ENCODE results near the gene SPINK5. TPM values are rescaled to one million over a fixed set of nuclear protein-coding genes. Genes with fewer than 3 reads are reported as not detected.
"Not testable (repeated sequence)": the region's sequence is repeated elsewhere in the genome, so short reads cannot be mapped to it uniquely, and the experiment has no call there.

The SPINK5 gene
- total RNA-seq, 1 experiment from 2014 or later = 5.9 TPM

DNA sequence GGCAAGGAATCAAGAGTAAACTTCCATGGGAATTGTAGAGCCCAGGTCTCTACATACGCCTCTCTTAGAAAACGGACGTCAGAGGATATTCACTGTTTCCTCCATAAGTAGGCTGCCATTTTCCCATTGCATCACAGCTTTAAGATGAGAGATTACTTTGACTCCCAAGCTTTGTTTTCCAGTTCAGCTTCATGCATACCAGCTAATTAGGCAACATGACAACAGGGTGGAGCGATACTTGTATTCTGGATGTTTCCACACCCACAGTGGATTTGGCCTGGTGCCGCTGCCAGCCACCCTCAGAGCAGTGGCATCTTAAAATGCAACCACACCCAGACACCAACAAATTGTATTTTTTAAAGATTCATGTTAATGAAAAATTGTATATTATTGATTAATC, 20.9 kb upstream of the SPINK5 start:
- H3K27ac Mint-ChIP-seq = no peak overlapping the region
- ChIA-PET CTCF (no interaction called here), POLR2A (no interaction called here)
- H3K4me3 Mint-ChIP-seq = no peak overlapping the region
- no peaks in the 10 kb centered on the region for H3K4me1 Mint-ChIP-seq
- ATAC-seq (no peak), DNase-seq (ENCODE audit: low spot score) (no peak)
- H3K9me3 Mint-ChIP-seq = peaks cover 13% of the 10 kb centered on the region
- TF ChIP-seq, protein P1, sequence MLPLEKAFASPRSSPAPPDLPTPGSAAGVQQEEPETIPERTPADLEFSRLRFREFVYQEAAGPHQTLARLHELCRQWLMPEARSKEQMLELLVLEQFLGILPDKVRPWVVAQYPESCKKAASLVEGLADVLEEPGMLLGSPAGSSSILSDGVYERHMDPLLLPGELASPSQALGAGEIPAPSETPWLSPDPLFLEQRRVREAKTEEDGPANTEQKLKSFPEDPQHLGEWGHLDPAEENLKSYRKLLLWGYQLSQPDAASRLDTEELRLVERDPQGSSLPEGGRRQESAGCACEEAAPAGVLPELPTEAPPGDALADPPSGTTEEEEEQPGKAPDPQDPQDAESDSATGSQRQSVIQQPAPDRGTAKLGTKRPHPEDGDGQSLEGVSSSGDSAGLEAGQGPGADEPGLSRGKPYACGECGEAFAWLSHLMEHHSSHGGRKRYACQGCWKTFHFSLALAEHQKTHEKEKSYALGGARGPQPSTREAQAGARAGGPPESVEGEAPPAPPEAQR (CRISPR knock-in tag; IDR thresholded peaks at IDR 0.05) = no peak
- TF ChIP-seq ZBTB21 (CRISPR knock-in tag; IDR thresholded peaks at IDR 0.05; ENCODE audit: borderline replicate concordance) (no peak), CREB1 (CRISPR knock-in tag; IDR thresholded peaks at IDR 0.05) (no peak), ATF1 (CRISPR knock-in tag; IDR thresholded peaks at IDR 0.05) (no peak), CREM (CRISPR knock-in tag; IDR thresholded peaks at IDR 0.05) (no peak), ESRRA (CRISPR knock-in tag; IDR thresholded peaks at IDR 0.05; ENCODE audit: borderline replicate concordance) (no peak), ZNF317 (CRISPR knock-in tag; IDR thresholded peaks at IDR 0.05; ENCODE audit: borderline replicate concordance, low read depth) (no peak)
- TF ChIP-seq, protein P2, sequence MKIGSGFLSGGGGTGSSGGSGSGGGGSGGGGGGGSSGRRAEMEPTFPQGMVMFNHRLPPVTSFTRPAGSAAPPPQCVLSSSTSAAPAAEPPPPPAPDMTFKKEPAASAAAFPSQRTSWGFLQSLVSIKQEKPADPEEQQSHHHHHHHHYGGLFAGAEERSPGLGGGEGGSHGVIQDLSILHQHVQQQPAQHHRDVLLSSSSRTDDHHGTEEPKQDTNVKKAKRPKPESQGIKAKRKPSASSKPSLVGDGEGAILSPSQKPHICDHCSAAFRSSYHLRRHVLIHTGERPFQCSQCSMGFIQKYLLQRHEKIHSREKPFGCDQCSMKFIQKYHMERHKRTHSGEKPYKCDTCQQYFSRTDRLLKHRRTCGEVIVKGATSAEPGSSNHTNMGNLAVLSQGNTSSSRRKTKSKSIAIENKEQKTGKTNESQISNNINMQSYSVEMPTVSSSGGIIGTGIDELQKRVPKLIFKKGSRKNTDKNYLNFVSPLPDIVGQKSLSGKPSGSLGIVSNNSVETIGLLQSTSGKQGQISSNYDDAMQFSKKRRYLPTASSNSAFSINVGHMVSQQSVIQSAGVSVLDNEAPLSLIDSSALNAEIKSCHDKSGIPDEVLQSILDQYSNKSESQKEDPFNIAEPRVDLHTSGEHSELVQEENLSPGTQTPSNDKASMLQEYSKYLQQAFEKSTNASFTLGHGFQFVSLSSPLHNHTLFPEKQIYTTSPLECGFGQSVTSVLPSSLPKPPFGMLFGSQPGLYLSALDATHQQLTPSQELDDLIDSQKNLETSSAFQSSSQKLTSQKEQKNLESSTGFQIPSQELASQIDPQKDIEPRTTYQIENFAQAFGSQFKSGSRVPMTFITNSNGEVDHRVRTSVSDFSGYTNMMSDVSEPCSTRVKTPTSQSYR (CRISPR knock-in tag; IDR thresholded peaks at IDR 0.05) = no peak
- TF ChIP-seq, protein P3, sequence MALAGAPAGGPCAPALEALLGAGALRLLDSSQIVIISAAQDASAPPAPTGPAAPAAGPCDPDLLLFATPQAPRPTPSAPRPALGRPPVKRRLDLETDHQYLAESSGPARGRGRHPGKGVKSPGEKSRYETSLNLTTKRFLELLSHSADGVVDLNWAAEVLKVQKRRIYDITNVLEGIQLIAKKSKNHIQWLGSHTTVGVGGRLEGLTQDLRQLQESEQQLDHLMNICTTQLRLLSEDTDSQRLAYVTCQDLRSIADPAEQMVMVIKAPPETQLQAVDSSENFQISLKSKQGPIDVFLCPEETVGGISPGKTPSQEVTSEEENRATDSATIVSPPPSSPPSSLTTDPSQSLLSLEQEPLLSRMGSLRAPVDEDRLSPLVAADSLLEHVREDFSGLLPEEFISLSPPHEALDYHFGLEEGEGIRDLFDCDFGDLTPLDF (CRISPR knock-in tag; IDR thresholded peaks at IDR 0.05) = no peak
- TF ChIP-seq, protein P4, sequence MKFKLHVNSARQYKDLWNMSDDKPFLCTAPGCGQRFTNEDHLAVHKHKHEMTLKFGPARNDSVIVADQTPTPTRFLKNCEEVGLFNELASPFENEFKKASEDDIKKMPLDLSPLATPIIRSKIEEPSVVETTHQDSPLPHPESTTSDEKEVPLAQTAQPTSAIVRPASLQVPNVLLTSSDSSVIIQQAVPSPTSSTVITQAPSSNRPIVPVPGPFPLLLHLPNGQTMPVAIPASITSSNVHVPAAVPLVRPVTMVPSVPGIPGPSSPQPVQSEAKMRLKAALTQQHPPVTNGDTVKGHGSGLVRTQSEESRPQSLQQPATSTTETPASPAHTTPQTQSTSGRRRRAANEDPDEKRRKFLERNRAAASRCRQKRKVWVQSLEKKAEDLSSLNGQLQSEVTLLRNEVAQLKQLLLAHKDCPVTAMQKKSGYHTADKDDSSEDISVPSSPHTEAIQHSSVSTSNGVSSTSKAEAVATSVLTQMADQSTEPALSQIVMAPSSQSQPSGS (CRISPR knock-in tag; IDR thresholded peaks at IDR 0.05; ENCODE audit: borderline replicate concordance, low read depth) = no peak
- TF ChIP-seq, protein P5, sequence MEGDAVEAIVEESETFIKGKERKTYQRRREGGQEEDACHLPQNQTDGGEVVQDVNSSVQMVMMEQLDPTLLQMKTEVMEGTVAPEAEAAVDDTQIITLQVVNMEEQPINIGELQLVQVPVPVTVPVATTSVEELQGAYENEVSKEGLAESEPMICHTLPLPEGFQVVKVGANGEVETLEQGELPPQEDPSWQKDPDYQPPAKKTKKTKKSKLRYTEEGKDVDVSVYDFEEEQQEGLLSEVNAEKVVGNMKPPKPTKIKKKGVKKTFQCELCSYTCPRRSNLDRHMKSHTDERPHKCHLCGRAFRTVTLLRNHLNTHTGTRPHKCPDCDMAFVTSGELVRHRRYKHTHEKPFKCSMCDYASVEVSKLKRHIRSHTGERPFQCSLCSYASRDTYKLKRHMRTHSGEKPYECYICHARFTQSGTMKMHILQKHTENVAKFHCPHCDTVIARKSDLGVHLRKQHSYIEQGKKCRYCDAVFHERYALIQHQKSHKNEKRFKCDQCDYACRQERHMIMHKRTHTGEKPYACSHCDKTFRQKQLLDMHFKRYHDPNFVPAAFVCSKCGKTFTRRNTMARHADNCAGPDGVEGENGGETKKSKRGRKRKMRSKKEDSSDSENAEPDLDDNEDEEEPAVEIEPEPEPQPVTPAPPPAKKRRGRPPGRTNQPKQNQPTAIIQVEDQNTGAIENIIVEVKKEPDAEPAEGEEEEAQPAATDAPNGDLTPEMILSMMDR (IDR thresholded peaks at IDR 0.05) = no peak
- TF ChIP-seq, protein P6, sequence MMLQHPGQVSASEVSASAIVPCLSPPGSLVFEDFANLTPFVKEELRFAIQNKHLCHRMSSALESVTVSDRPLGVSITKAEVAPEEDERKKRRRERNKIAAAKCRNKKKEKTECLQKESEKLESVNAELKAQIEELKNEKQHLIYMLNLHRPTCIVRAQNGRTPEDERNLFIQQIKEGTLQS (CRISPR knock-in tag; conservative IDR thresholded peaks at IDR 0.05) = no peak
- H3K36me3 Mint-ChIP-seq = peaks cover 8% of the 10 kb centered on the region
- no peaks in the 10 kb centered on the region for H3K27me3 Mint-ChIP-seq (ENCODE audit: low read depth)

DNA sequence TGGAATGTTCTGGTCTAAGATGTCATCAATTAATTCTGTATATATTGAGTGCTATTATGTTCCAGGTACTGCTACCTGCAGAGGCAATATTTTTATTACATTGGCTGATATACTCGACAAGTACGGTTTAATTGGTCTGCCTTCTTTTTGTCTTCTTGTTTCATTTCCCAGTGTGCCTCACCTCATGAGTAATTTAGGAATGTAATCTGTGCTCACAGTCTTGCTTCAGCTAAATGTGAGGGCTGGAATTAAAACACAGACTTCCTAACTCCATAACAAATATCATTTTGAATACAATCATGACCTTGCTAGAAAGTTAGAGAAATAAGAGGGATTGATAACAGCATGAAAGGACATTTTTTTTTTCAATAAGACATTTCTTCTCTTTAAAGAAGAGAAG, 20.1 kb upstream of the SPINK5 start:
- POLR2A ChIA-PET = no interaction called here
- CTCF ChIA-PET = no interaction called here
- TF ChIP-seq GTF2I (CRISPR knock-in tag; conservative IDR thresholded peaks at IDR 0.05) = no peak
- TF ChIP-seq TP53 (CRISPR knock-in tag; IDR thresholded peaks at IDR 0.05) = no peak
- no peak for TF ChIP-seq RORB (CRISPR knock-in tag; IDR thresholded peaks at IDR 0.05)
- no peak for TF ChIP-seq CREM (CRISPR knock-in tag; IDR thresholded peaks at IDR 0.05)
- no peak for TF ChIP-seq ZNF317 (CRISPR knock-in tag; IDR thresholded peaks at IDR 0.05; ENCODE audit: borderline replicate concordance, low read depth)
- TF ChIP-seq KAT7 (CRISPR knock-in tag; IDR thresholded peaks at IDR 0.05; ENCODE audit: borderline replicate concordance) = no peak
- TF ChIP-seq, protein P6 (CRISPR knock-in tag; conservative IDR thresholded peaks at IDR 0.05) = no peak
- no peak for TF ChIP-seq NR3C1 (CRISPR knock-in tag; conservative IDR thresholded peaks at IDR 0.05; ENCODE audit: low read depth)
- DNase-seq (ENCODE audit: low spot score) (no peak), ATAC-seq (no peak)
- no peaks in the 10 kb centered on the region for H3K27me3 Mint-ChIP-seq (ENCODE audit: low read depth)
- no peak overlapping the region for H3K4me3 Mint-ChIP-seq
- H3K9me3 Mint-ChIP-seq = peaks cover 16% of the 10 kb centered on the region
- H3K27ac Mint-ChIP-seq = no peak overlapping the region
- H3K4me1 Mint-ChIP-seq = no peaks in the 10 kb centered on the region
- H3K36me3 Mint-ChIP-seq = peaks cover 8% of the 10 kb centered on the region

DNA sequence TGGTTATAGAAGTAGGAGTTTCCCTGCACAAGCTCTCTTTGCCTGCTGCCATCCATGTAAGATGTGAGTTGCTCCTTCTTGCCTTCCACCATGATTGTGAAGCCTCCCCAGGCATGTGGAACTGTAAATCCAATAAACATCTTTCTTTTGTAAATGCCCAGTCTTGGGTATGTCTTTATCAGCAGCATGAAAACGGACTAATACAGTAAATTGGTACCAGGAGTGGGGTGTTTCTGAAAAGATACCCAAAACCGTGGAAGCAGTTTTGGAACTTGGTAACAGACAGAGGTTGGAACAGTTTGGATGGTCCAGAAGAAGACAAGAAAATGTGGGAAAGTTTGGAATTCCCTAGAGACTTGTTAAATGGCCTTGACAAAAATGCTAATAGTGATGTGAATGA, 8.6 kb upstream of the SPINK5 start:
- H3K36me3 Mint-ChIP-seq = peaks cover 48% of the 10 kb centered on the region
- DNase-seq (ENCODE audit: low spot score); ATAC-seq; H3K27me3 Mint-ChIP-seq (ENCODE audit: low read depth); H3K4me3 Mint-ChIP-seq; H3K27ac Mint-ChIP-seq; H3K4me1 Mint-ChIP-seq; CTCF ChIA-PET; POLR2A ChIA-PET: not testable (repeated sequence)
- H3K9me3 Mint-ChIP-seq = peaks cover 46% of the 10 kb centered on the region

Measured in WTC11 (cell line).